CD4-positive, alpha-beta T cell treated with Interleukin-12 subunit alpha and Interleukin-12 subunit beta, for 1 hour (primary cell): ENCODE data around the gene TNNC2.
A peak's percentile ranks its signal among the peaks of the same experiment; 100 is the strongest.
"Not testable (repeated sequence)": the region's sequence is repeated elsewhere in the genome, so short reads cannot be mapped to it uniquely, and the experiment has no call there.

Source experiments
- DNase-seq: peaks from one replicate; pipeline ENCODE4 v3.0.0-alpha.2; 2020

The TNNC2 gene

GRCh38 chr20:45827030-45827652 lies at the start of gene TNNC2:
TNNC2 (minus strand) TSS chr20:45827312; CDS start chr20:45827248, 64 bp downstream.
- no peak for DNase-seq

GRCh38 chr20:45874576-45874975 lies 47.5 kb upstream of the TNNC2 start:
- no peak for DNase-seq

- not testable (repeated sequence) for DNase-seq
These were observed 47.0 kb upstream of the TNNC2 start for GRCh38 chr20:45874104-45874481.

- no peak for DNase-seq
These were observed 46.4 kb upstream of the TNNC2 start for GRCh38 chr20:45873409-45874103.

GRCh38 chr20:45872626-45873025 lies 45.5 kb upstream of the TNNC2 start:
- no peak for DNase-seq

GRCh38 chr20:45867819-45868176 lies 40.7 kb upstream of the TNNC2 start:
- no peak for DNase-seq

- no peak for DNase-seq
These were observed 40.2 kb upstream of the TNNC2 start for GRCh38 chr20:45867136-45867818.

GRCh38 chr20:45866454-45866853 lies 39.3 kb upstream of the TNNC2 start:
- no peak for DNase-seq

- DNase-seq, result no peak
These were observed 36.7 kb upstream of the TNNC2 start for GRCh38 chr20:45863543-45864470.

- DNase-seq, result no peak
These were observed 34.3 kb upstream of the TNNC2 start for GRCh38 chr20:45861221-45862075.

GRCh38 chr20:45860560-45861220 lies 33.6 kb upstream of the TNNC2 start:
- no peak for DNase-seq

- no peak for DNase-seq
These were observed 32.8 kb upstream of the TNNC2 start for GRCh38 chr20:45859916-45860315.

GRCh38 chr20:45857882-45858216 lies 30.7 kb upstream of the TNNC2 start:
- DNase-seq, result no peak

- peak; percentile 100 for DNase-seq
These were observed 30.2 kb upstream of the TNNC2 start, which contains the start of the genes ACOT8 and ZSWIM3 for GRCh38 chr20:45857114-45857881. ACOT8 (minus strand) TSS chr20:45857392; CDS start chr20:45857315, 77 bp downstream. ZSWIM3 (plus strand) TSS chr20:45857614; CDS start chr20:45857826, 212 bp downstream.

- DNase-seq, result no peak
These were observed 26.4 kb upstream of the TNNC2 start for GRCh38 chr20:45853484-45853883.

GRCh38 chr20:45852326-45852725 lies 25.2 kb upstream of the TNNC2 start:
- no peak for DNase-seq

- DNase-seq, result no peak
These were observed 24.4 kb upstream of the TNNC2 start for GRCh38 chr20:45851501-45851900.

GRCh38 chr20:45850926-45851325 lies 23.8 kb upstream of the TNNC2 start:
- DNase-seq, result no peak

- DNase-seq, result no peak
These were observed 23.1 kb upstream of the TNNC2 start for GRCh38 chr20:45850238-45850637.

- DNase-seq, result no peak
These were observed 22.0 kb upstream of the TNNC2 start for GRCh38 chr20:45848969-45849582.
